Measurements from ENCODE around the gene AMPD2.

The AMPD2 gene

GRCh38 chr1:109619576-109620400 lies at the start of gene AMPD2, which contains the start of gene GNAT2:
AMPD2 (plus strand) TSS chr1:109619837; CDS start chr1:109621176, 1,339 bp downstream.
GNAT2 (minus strand) TSS chr1:109619616; CDS start chr1:109612870, 6,746 bp downstream.
- DNase-seq = peak in 19 of 56 donors; percentile 32 to 84 (median 38)

- no peak for DNase-seq
Measured at GRCh38 chr1:109570414-109570813, 49.2 kb upstream of the AMPD2 start.

- no peak for DNase-seq
Measured at GRCh38 chr1:109573785-109574184, 45.9 kb upstream of the AMPD2 start.

- DNase-seq = no peak
Measured at GRCh38 chr1:109578947-109579443, 40.6 kb upstream of the AMPD2 start.

- DNase-seq = peak in 3 of 56 donors; percentile 3 to 26 (median 6)
Measured at GRCh38 chr1:109579491-109579890, 40.1 kb upstream of the AMPD2 start.

GRCh38 chr1:109582021-109582420 lies 37.6 kb upstream of the AMPD2 start:
- DNase-seq = no peak

- DNase-seq = no peak
Measured at GRCh38 chr1:109584766-109585165, 34.9 kb upstream of the AMPD2 start.

GRCh38 chr1:109586055-109586454 lies 33.6 kb upstream of the AMPD2 start:
- DNase-seq = no peak

GRCh38 chr1:109589177-109589576 lies 30.5 kb upstream of the AMPD2 start:
- DNase-seq = no peak

GRCh38 chr1:109589679-109590078 lies 30.0 kb upstream of the AMPD2 start:
- DNase-seq = no peak

- DNase-seq = no peak
Measured at GRCh38 chr1:109592916-109593315, 26.7 kb upstream of the AMPD2 start.

- DNase-seq = no peak
Measured at GRCh38 chr1:109595531-109595930, 24.1 kb upstream of the AMPD2 start.

GRCh38 chr1:109598156-109598555 lies 21.5 kb upstream of the AMPD2 start:
- no peak for DNase-seq

GRCh38 chr1:109598655-109599054 lies 21.0 kb upstream of the AMPD2 start:
- DNase-seq = no peak

GRCh38 chr1:109603229-109603628 lies 16.4 kb upstream of the AMPD2 start:
- DNase-seq = no peak

GRCh38 chr1:109605381-109605780 lies 14.3 kb upstream of the AMPD2 start:
- DNase-seq = no peak

- no peak for DNase-seq
Measured at GRCh38 chr1:109609881-109610280, 9.8 kb upstream of the AMPD2 start.

GRCh38 chr1:109610609-109611307 lies 8.9 kb upstream of the AMPD2 start:
- no peak for DNase-seq

GRCh38 chr1:109611308-109611990 lies 8.2 kb upstream of the AMPD2 start:
- DNase-seq = no peak

- DNase-seq = no peak
Measured at GRCh38 chr1:109613361-109614147, 6.1 kb upstream of the AMPD2 start.

- DNase-seq = peak in 3 of 56 donors; percentile 41 to 43 (median 42)
Measured at GRCh38 chr1:109615879-109616278, 3.8 kb upstream of the AMPD2 start.
